Progenitor cell of endocrine pancreas (in vitro differentiated cells): Measurements from ENCODE around the gene ZNF460. TPM values are rescaled to one million over a fixed set of nuclear protein-coding genes. Genes with fewer than 3 reads are reported as not detected.
A peak's percentile ranks its signal among the peaks of the same experiment; 100 is the strongest.

Source experiments
- DNase-seq: peaks from one replicate; pipeline ENCODE4 v3.0.0; 2021; ENCODE audit warnings: low spot score; ENCODE audit not compliant: unreplicated experiment
- H3K27ac Mint-ChIP-seq: 2 replicates; pipeline ENCODE4 v1.8.0; 2021; ENCODE audit warnings: mild to moderate bottlenecking, moderate library complexity, mixed read lengths
- H3K27me3 Mint-ChIP-seq: 2 replicates; pipeline ENCODE4 v1.8.0; 2021; ENCODE audit warnings: mixed read lengths
- H3K36me3 Mint-ChIP-seq: 2 replicates; pipeline ENCODE4 v1.8.0; 2022; ENCODE audit warnings: mixed read lengths; ENCODE audit not compliant: insufficient read depth
- H3K4me1 Mint-ChIP-seq: 2 replicates; pipeline ENCODE4 v1.8.0; 2021; ENCODE audit warnings: low read depth, mixed read lengths
- H3K4me3 Mint-ChIP-seq: 2 replicates; pipeline ENCODE4 v1.8.0; 2021; ENCODE audit warnings: low read depth, mild to moderate bottlenecking, moderate library complexity, mixed read lengths
- H3K9me3 Mint-ChIP-seq: 2 replicates; pipeline ENCODE4 v1.8.0; 2021; ENCODE audit warnings: low read depth, mixed read lengths
- CTCF ChIP-seq: fragments of 200-600 bp; sonication (generic); IDR thresholded peaks from one replicate; pipeline ENCODE4 v1.5.0; 2021; ENCODE audit warnings: antibody characterized with exemption, mild to moderate bottlenecking; ENCODE audit not compliant: unreplicated experiment
- total RNA-seq: library from RNA; stranded (reverse); gene quantifications from 2 replicates; pipeline ENCODE4 v1.2.1, GENCODE V29; 2021

The ZNF460 gene
- total RNA-seq, 1 donor from 2014 or later: 61.3 TPM

- TF ChIP-seq CTCF: no peak
- no peak for DNase-seq
- H3K27ac Mint-ChIP-seq: peak overlapping the region; percentile 99
- H3K36me3 Mint-ChIP-seq: peaks cover 6% of the 10 kb centered on the region
- peak overlapping the region; percentile 97 for H3K4me3 Mint-ChIP-seq
- no peaks in the 10 kb centered on the region for H3K27me3 Mint-ChIP-seq
- no peaks in the 10 kb centered on the region for H3K9me3 Mint-ChIP-seq
- H3K4me1 Mint-ChIP-seq: peaks cover 12% of the 10 kb centered on the region
Measured at GRCh38 chr19:57241176-57241575, 39.1 kb upstream of the ZNF460 start.

- H3K4me1 Mint-ChIP-seq: peaks cover 12% of the 10 kb centered on the region
- peaks cover 8% of the 10 kb centered on the region for H3K36me3 Mint-ChIP-seq
- H3K4me3 Mint-ChIP-seq: peak overlapping the region; percentile 44
- H3K27me3 Mint-ChIP-seq: no peaks in the 10 kb centered on the region
- DNase-seq: no peak
- TF ChIP-seq CTCF: no peak
- no peaks in the 10 kb centered on the region for H3K9me3 Mint-ChIP-seq
- no peak overlapping the region for H3K27ac Mint-ChIP-seq
Measured at GRCh38 chr19:57242821-57243220, 37.5 kb upstream of the ZNF460 start.

GRCh38 chr19:57244513-57244912, 35.8 kb upstream of the ZNF460 start:
- peaks cover 8% of the 10 kb centered on the region for H3K36me3 Mint-ChIP-seq
- no peak overlapping the region for H3K27ac Mint-ChIP-seq
- no peak for TF ChIP-seq CTCF
- H3K4me3 Mint-ChIP-seq: no peak overlapping the region
- no peak for DNase-seq
- H3K9me3 Mint-ChIP-seq: no peaks in the 10 kb centered on the region
- no peaks in the 10 kb centered on the region for H3K27me3 Mint-ChIP-seq
- H3K4me1 Mint-ChIP-seq: peaks cover 12% of the 10 kb centered on the region

GRCh38 chr19:57245066-57245465, 35.2 kb upstream of the ZNF460 start:
- H3K9me3 Mint-ChIP-seq: no peaks in the 10 kb centered on the region
- H3K4me1 Mint-ChIP-seq: peaks cover 9% of the 10 kb centered on the region
- no peak for TF ChIP-seq CTCF
- peaks cover 10% of the 10 kb centered on the region for H3K36me3 Mint-ChIP-seq
- no peak for DNase-seq
- H3K27me3 Mint-ChIP-seq: no peaks in the 10 kb centered on the region
- H3K4me3 Mint-ChIP-seq: no peak overlapping the region
- H3K27ac Mint-ChIP-seq: no peak overlapping the region

- Mint-ChIP-seq H3K27ac (no peak overlapping the region), H3K4me3 (no peak overlapping the region), H3K9me3 (no peaks in the 10 kb centered on the region), H3K36me3 (peaks cover 15% of the 10 kb centered on the region), H3K27me3 (no peaks in the 10 kb centered on the region), H3K4me1 (peaks cover 6% of the 10 kb centered on the region)
- DNase-seq: no peak
- TF ChIP-seq CTCF: no peak
Measured at GRCh38 chr19:57245959-57246358, 34.3 kb upstream of the ZNF460 start.
